HG02938 (cell line): Measurements from ENCODE around the gene PDE4D.
A peak's percentile ranks its signal among the peaks of the same experiment; 100 is the strongest.

Source experiments
- ATAC-seq: cut with Tn5 transposase; IDR thresholded peaks from one replicate; pipeline ENCODE4 v1.9.1; 2021; ENCODE audit warnings: mild to moderate bottlenecking, moderate library complexity; ENCODE audit not compliant: unreplicated experiment

Gene PDE4D

DNA sequence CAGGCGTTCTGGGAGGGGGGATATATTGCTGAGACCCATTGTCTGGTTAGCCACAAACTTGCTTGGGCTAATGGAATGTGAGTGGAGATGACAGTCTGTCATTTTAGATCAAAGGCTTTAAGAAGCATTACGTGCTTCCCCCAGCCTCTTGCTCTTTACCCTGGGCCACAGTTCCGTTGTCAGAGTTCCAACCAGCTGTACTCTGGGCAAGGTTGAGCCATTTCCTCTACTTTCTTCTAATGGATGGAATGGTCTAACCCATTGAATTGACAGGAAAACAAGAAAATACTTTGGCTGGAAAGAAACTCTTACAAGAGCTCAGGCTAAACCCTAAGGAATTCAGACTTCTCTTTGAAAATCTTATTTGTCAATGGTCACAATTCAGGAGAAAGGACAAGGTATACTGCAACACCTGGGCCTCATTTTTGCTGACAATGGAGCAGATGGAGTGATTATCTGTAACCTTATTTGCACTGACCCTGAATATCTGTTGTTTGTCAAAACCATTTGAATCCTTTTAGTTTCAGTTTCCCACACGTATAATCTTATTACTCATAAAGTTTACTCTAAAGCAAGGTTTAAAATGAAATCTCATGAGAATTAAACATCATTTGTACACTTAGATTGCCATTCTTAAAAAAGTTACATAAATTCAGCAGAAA lies 231.4 kb downstream of the PDE4D start:
- ATAC-seq: peak; percentile 60

DNA sequence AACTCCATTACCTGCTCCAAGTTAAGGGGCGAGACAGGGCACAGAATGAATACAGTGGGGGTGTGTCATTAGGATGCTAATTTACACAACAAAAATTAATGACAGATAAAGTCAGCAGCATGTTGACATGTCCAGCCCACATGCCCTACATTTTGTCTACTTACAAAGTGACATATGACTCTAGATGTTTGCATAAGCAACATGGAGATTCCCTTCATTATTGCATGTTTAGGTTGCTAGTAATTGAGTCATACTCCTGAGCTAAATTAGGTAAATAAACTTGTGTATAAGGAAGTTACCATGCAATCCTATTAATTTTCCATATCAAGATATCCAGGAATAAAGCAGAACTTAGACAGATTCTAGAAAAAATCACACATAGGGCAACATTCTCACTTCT lies 232.2 kb downstream of the PDE4D start:
- ATAC-seq: no peak

DNA sequence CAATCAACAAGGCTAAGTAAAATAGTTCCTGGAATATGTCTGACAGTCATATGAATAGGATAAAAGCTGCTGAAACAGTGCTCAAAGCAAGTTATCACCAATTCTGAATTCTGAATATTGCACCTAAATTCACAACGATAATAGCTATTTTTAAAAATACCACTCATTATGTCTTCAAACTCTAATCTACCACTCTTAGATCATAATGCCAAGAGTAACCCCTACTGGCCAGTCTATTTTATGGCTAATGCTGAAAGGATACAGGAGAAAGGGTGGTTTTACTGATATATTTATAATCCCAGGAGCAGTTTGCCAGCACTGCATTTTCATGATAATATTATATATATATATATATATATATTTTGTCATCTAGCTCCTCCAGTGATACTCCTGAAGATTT lies 232.8 kb downstream of the PDE4D start:
- ATAC-seq: no peak

DNA sequence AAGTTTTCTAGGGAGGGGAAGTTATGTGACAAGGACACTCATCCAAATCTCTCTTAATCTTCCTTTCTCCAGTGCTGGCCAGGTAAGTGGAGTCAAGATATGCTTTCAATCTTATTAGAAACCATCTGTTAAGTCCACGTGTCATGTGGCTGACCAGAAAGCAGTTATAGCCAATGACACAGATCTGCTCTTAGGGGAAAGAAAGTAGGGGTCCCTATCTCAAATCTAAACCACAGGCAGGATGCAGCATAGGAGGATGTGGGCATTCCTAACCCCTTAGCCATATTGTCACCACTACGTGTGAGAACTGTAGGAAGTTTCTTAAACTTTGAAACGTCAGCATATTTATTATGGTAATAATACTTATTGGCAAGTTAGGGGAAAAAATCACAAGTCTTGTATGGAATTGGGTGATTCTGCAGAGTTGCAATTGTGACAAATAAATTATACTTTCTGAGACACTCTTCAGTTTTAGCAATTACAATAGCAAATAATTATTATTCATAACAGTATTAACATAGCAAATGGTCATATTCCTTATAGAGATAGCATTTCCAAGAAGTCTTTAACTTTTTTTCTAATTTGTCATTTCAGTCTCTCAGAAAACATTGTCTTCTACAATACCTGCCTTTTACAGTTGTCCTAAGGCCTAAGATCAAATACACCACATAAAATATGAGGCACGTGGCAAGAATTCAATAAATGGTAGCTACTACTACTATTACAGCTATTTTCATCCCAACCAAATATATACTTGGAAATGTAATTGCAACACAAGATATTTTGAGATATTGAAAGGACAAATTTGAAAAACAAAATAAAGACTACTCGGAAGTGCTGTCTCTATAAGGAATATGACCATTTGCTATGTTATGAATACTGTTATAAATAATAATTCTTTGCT lies 236.9 kb downstream of the PDE4D start:
- ATAC-seq: no peak

DNA sequence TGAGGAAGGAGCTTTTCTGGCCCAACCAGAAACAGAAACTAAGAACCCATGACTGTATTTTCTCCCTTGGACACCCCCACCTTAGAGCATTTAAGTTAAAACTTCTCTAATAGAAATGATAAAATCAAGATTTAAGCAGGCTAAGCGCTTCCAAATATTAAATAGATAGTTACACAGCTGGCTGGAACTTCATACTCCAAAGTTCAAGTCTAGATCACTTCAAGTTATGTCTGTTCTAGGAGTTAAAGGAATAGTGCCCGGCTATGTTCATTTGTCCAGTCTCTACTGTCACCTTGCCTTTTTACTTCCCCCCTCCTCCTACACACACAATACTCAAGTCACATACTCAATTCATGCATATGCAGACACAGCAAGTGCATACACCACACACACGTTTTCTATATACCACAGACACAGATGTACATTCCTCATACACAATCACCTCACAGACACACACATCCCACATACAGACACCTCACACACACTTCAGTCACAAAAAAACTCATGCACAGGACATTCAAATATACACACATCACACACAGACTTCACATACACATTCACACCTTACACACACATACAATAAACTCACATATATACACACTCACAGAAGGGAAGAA lies 237.7 kb downstream of the PDE4D start:
- no peak for ATAC-seq

DNA sequence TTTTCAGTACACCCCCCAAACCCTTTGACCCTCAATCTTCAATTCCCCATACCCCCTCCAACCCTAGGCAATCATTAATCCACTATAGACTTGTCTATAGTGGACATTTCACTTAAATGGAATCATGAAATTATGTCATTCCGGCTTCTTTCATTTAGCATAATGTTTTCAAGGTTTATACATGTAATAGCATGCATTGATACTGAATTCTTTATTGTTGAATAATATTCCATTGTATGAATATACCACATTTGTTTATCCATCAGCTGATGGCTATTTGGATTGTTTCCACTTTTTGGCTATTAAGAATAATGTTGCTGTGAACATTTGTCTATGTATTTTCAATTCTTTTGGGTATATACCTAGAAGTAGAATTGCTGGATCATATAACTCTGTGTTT lies 238.8 kb downstream of the PDE4D start:
- no peak for ATAC-seq

DNA sequence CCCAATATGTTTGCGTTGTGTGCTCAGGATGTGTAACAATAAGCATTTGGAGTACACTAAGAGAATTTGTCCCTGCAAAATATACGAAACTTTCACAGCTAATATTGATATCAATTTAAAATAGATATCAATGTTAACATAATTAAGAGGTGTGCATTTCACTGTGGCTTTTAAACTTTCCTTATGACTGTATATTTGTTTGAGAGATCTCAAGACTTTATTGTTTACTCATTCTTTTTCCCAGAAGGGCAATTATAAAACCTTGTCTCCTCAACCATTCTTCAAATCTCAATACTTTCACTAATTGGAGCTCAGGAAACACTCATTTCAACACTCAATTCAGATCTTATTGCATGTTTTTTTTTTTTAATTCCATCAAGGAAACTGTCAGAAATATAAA lies 241.1 kb downstream of the PDE4D start:
- ATAC-seq: no peak

DNA sequence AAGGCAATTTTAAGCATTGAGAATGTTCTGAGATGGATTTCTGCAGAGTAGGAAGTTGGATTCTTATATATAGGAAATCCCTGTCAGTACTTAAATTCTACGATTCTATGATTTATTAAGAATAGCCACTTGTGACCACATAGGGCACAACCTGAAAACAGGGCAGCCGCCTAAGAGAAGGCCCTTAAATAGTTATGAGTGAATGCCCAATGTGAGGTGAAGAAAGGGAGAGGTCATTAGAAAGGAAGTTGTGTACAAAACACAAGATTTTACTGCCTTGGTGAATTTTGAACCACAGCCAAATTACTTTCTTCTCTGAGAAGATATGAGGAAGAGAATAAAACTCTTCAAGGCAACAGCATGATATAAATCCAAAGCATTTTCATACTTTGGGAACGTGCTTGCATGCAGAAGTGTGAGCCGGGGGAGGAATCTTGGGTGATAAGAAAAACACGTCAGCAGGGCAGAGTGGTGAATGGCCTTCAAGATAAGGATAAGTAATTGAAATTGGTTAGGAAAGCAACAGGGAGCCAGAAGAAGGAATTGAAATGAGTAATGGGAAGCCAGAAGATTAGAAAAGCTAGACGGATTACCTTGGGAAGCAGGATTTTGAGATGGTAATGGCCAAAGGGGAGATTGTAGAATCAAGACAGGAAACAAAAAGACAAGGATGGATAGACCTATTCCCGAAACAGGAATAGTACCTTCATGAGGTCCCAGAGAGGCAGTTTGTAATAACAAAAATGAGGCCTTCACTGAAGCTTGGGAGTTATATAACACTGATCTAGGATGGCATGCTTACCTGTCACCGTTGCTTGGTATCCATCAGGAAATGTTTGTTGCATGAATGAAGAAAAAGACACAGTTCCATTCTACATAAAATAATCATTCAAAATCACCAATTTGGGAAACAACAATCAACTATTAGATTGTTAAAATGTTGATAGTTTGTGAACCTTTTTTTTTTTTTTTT lies 244.3 kb downstream of the PDE4D start:
- ATAC-seq: no peak

DNA sequence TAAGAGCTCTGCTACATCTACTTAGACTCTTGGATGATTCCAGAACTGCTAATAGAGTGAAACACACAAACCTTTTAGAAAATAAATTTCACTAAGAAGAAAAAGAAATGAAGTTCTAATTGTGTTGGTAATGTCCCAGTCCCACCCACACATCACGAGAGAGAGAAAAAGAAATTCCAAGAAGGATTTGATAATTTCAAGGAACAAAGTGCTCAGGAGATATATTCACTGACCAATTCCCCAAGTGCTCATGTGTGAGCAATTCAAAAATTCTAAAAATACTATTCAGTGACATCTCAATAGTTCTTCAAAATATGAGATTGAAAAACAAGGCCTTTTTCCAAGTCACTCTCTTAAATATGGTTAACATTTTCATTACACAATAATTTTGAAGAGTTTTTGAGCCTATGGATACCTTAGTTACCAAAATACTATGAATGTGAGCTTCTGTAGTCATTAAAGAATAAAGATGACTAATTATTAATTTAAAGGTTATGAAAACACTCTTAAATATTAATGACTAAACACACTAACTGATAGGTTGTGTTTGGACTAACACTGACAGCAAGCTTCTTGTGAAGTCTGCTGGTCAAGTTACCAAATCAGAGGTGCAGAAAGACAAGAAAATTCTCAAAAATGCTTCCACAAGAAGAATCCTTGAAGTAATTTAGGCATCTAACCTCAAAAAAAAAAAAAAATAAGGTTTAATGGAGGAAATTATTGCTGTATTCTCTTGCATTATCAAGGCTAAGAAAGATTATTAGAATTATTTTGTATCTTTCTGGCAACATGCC lies 245.3 kb downstream of the PDE4D start:
- no peak for ATAC-seq

DNA sequence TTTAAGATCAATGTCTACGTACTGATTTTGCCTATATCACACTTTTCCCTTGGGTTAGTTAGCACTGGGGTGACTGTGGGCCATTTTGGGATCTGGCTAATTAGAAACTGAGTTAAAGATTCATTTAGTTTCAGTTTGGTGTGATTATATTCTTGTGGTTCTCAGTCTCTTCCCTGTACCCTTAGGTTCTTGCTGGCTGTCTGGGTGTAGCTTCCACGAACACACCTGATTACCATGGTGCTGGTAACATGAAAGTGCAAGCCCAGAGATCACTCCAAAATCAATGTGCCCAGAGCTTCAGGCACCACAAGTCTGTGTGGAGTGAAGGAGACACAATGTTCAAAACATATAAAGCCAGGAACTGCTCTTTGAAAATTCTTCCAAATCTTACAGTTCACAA lies 248.1 kb downstream of the PDE4D start:
- ATAC-seq: no peak

DNA sequence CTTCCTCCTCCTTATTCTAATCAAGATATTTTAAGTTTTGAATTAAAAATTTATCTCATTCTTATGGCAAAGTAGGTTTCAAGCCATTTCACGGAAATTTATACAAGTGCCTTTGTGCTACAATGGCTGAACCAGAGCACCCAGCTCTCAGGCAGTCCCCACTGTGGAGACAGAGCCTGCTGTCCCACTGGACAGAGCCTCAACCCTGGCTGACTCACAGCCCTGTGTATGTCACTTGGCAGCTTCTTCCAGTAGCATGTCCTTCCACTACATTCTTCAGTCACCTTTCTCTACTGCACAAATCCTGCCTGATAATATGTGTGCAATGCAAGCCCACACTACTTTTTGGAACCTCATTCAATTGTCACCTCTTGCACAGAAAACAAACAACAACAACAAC lies 253.1 kb downstream of the PDE4D start:
- no peak for ATAC-seq

DNA sequence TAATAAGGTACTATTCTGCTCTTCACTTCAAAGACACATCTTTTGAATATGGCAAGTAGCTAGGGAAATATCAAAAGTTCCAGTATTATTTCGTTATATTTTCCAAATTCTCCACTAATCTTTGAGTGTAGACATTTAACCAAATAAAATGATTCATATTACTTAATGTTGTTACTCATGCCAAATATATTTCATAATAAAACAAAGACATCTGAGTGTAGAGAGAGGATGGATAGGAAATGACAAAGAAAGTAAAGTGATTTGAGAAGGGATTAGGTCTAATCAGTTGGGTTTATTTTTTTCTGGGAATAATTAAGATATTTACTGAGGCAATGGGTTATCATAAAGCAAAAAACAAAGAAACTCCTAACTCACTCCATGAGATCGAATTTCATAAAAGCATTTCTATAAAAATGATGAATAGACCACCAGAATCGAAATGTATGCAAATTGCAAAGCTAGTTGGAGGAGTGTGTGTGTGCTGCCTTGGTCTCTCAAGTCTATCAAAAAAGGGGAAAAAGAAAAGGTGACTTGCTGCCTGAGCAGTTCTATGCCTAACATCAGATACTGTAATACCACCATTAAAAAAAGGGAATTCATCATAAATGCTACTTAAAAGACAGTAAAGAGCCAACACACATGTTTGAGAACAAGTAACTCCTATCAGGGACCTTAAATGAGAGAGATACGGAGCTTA lies 255.5 kb downstream of the PDE4D start:
- no peak for ATAC-seq

DNA sequence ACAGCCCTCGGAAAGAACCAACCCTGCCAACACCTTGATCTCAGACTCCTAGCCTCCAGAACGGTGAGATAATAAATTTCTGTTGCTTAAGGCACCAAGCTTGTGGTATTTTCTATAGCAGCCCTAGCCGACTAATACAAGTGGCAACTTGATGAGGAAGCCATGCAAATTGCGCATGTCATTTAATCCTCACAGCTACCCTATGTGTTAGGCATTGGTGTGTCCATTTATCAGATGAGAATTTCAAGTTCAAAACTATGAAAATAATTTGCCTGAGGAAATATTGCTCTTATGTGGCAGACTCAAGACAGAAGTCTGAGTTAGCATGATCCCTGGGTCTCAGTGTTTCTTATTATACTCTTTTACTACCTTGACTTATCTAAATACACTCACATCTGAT lies 264.0 kb downstream of the PDE4D start:
- no peak for ATAC-seq

DNA sequence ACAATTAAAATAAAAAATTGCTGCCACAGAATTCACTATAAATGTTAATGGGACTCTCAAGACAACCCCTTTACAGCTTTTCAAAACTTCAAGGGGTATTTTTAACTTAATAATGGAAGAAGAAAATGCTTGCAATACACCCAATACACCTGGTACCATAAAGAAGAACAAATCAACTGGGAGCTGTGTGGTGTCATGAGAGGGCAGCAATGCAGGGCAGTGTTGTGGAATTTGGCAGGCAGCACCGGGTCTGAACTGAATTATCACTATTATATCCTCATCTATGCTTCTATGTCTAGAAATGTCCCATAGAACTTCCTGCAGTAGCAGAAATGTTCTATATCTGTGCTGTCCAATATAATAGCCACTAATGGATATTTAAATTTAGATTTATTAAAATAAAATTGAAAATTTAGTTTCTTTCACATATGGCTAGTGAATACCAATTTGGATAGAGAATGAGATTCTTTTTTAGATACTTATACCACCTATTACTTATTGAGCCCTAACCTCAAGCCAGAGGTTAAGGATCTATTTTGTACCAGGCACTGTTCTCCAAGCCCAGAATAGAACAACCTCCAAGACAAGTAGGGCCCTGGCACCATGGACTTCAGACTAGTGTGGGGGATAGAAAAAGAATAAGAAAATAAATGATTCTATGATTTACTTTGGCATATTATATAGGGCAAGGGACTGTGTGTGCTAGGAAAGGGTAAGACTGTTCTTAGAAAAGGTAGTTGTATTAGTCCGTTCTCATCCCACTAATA lies 265.3 kb downstream of the PDE4D start:
- ATAC-seq: no peak

DNA sequence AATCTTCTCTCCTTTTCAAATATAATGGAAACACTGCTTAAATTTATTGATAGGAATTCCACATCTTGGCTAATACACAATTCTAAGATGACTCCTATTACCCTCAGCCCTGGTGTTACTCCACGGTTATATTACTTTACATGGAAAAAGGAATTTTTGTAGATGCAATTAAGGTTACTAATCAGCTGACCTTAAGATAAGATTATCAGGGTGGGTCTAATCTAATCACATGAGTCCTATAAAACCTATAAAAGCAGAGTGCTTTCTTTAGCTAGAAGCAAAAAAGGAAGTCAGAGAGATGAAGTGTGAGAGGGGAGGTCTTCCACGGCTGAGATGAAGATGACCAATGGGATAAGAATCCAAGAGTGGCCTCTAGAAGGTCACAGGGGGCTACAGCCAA lies 268.6 kb downstream of the PDE4D start:
- ATAC-seq: no peak

DNA sequence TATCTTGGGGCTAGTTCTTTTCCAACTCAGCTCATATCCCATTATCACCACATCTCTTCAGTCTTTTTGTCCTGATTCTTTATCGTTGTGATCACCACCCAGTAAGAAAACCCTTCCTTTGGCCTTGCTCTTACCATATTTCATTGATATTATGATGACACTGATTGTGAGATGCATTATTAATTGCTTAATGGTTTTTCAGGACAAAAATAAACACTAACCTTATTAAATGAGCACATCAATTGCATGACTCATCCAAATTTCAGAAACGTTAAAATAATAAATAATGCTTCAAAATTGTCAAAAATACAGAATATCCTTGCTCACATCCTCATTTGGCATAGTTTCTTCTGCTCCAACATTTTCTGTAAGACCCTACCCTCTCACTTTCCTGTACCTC lies 270.7 kb downstream of the PDE4D start:
- ATAC-seq: no peak

DNA sequence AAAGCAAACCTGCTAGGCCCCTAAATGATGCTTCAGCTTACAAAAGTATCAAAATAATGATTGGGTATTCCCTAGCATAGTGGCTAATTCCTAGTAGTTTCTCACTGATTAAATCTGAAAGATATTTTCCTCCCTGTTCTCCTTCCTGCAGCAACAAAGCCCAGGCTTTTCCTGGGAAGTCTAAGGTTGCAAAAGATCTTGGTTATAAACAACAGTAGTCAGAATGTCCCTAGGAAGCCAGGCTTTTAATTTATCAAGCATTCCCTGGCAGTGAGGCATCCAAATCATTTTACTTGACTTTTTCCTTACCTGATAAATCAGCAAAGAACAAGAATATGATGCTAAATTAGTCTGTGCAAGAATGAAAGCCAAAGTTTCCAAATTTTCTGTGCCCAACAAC lies 272.0 kb downstream of the PDE4D start:
- ATAC-seq: no peak

DNA sequence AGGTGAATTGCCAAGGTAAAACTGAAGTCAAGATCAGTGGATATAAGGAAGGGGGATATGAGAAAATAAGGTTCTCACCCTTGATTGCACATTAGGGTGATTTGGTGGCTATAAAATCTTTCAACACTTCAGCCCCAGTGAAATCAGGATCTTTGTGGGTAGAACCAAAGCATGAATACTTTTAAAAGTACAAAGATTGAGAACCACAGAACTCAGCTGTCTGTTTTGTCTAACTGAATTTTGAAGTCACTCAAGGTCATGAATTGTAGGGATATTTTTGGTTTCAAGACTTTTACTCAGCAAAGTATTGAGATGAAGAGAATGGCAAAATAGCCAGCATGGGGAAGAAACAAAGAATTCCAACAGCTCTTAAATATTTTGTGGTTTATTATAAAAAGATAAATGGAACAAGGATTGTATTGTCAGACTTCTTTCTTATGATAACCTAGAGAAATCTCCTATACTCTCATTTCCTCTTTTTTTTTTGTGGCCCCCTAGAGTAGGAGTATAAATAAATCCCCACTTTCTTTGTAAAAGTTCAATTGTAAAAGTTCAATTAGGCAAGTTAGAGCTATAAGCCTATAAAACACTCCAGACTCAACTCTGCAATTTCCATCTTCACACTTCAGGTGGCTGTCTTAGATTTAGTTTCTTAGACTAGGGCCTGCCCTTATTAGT lies 272.9 kb downstream of the PDE4D start:
- peak; percentile 49 for ATAC-seq
